SU-DHL-6 (cell line): ENCODE results near the gene CCDC138.

Source experiments
- EZH2phosphoT487 ChIP-seq: fragments of 200-600 bp; sonication (generic), shearing (Covaris generic); conservative IDR thresholded peaks from 2 replicates; pipeline ENCODE4 v1.6.1; 2018; ENCODE audit warnings: mild to moderate bottlenecking, antibody characterized with exemption, low read length, moderate library complexity, mixed read lengths
- TF ChIP-seq, protein P1 (sequence below): fragments of 200-600 bp; sonication (generic); IDR thresholded peaks from one replicate; pipeline ENCODE4 v1.5.1; 2017; ENCODE audit warnings: antibody characterized with exemption, mild to moderate bottlenecking, low read length, moderate library complexity; ENCODE audit not compliant: insufficient read depth, poor library complexity, severe bottlenecking

DNA sequence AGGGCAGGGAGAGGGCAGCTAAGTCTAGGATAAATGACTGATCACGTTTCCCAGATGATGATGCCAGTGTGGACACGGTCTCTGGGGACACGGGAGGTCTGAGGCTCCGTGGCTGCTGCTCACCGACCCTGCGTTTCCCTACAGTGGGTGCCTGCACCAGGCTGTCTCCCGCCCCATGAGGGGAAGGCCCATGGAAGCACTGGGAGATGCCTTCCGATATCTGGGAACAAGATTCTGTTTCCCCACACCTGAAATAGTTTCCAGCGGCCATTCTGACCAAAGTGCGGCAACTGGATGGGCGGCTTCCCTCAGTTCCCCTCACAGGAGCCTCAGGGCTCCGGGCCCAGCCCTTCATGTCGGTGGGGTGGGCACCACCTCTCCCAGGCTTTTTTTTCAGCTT lies 119.3 kb downstream of the CCDC138 start:
- TF ChIP-seq, protein P1, sequence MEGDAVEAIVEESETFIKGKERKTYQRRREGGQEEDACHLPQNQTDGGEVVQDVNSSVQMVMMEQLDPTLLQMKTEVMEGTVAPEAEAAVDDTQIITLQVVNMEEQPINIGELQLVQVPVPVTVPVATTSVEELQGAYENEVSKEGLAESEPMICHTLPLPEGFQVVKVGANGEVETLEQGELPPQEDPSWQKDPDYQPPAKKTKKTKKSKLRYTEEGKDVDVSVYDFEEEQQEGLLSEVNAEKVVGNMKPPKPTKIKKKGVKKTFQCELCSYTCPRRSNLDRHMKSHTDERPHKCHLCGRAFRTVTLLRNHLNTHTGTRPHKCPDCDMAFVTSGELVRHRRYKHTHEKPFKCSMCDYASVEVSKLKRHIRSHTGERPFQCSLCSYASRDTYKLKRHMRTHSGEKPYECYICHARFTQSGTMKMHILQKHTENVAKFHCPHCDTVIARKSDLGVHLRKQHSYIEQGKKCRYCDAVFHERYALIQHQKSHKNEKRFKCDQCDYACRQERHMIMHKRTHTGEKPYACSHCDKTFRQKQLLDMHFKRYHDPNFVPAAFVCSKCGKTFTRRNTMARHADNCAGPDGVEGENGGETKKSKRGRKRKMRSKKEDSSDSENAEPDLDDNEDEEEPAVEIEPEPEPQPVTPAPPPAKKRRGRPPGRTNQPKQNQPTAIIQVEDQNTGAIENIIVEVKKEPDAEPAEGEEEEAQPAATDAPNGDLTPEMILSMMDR, result no peak
- no peak for TF ChIP-seq EZH2phosphoT487
